BE2C (cell line): ENCODE measurements around the gene NDUFV1. TPM values are rescaled to one million over a fixed set of nuclear protein-coding genes. Genes with fewer than 3 reads are reported as not detected.
"Not testable (repeated sequence)": the region's sequence is repeated elsewhere in the genome, so short reads cannot be mapped to it uniquely, and the experiment has no call there.

Experiments used
- DNase-seq: peaks from one replicate; pipeline ENCODE4 v3.0.0-alpha.2; 2020
- H3K27me3 ChIP-seq: fragments of 250-450 bp; sonication (Bioruptor Pico); 2 replicates; pipeline ENCODE4 v1.5.1; 2020; ENCODE audit warnings: mild to moderate bottlenecking
- H3K36me3 ChIP-seq: fragments of 250-450 bp; sonication (Bioruptor Pico); 2 replicates; pipeline ENCODE4 v1.5.1; 2020; ENCODE audit warnings: mild to moderate bottlenecking
- H3K4me1 ChIP-seq: fragments of 250-450 bp; sonication (Bioruptor Pico); 2 replicates; pipeline ENCODE4 v1.5.1; 2020
- H3K4me3 ChIP-seq: 2 replicates; pipeline ENCODE4 v1.5.1; 2011; ENCODE audit warnings: low read depth, low read length
- H3K9me3 ChIP-seq: fragments of 250-450 bp; sonication (Bioruptor Pico); 2 replicates; pipeline ENCODE4 v1.5.1; 2020
- CTCF ChIP-seq: IDR thresholded peaks from 2 replicates; pipeline ENCODE4 v1.5.1; 2012; ENCODE audit warnings: mild to moderate bottlenecking, low read depth, low read length
- polyA plus RNA-seq: library from polyadenylated mRNA; unstranded; fragments of >200 nt; gene quantifications from one replicate; pipeline ENCODE4 v1.2.1, GENCODE V29; 2012; ENCODE audit warnings: low read depth, missing spikeins; ENCODE audit not compliant: insufficient read length, insufficient read depth

The NDUFV1 gene
- 1,032 TPM for polyA plus RNA-seq

GRCh38 chr11:67606492-67607295 is at the start of gene NDUFV1:
Gene NDUFV1 (plus strand): TSS chr11:67606936. CDS start chr11:67607005, 69 bp downstream.
- Histone ChIP-seq H3K4me3 (peak within 1 kb of the TSS; percentile 94), H3K36me3 (peaks cover 31% of the 10 kb centered on the region), H3K4me1 (no peaks in the 10 kb centered on the region; the same call in 1 of the 2 replicates), H3K27me3 (no peaks in the 10 kb centered on the region), H3K9me3 (no peaks in the 10 kb centered on the region)
- peak; percentile 99 for DNase-seq
- peak; percentile 42 for TF ChIP-seq CTCF

GRCh38 chr11:67558084-67558772 is 48.5 kb upstream of the NDUFV1 start:
- H3K9me3 ChIP-seq, result no peaks in the 10 kb centered on the region; the same call in 1 of the 2 replicates
- no peak for TF ChIP-seq CTCF
- no peak for DNase-seq
- H3K27me3 ChIP-seq, result no peaks in the 10 kb centered on the region
- no peaks in the 10 kb centered on the region for H3K36me3 ChIP-seq
- no peaks in the 10 kb centered on the region for H3K4me1 ChIP-seq
- H3K4me3 ChIP-seq, result no peak overlapping the region

- TF ChIP-seq CTCF, result no peak
- Histone ChIP-seq H3K4me1 (no peaks in the 10 kb centered on the region), H3K27me3 (peaks cover 13% of the 10 kb centered on the region), H3K4me3 (no peak overlapping the region), H3K36me3 (no peaks in the 10 kb centered on the region), H3K9me3 (no peaks in the 10 kb centered on the region; the same call in 1 of the 2 replicates)
- DNase-seq, result no peak
Measured at GRCh38 chr11:67561971-67562619, 44.6 kb upstream of the NDUFV1 start.

- no peak for DNase-seq
- Histone ChIP-seq H3K27me3 (peaks cover 21% of the 10 kb centered on the region), H3K9me3 (no peaks in the 10 kb centered on the region; the same call in 1 of the 2 replicates), H3K36me3 (no peaks in the 10 kb centered on the region), H3K4me1 (no peaks in the 10 kb centered on the region), H3K4me3 (no peak overlapping the region)
- TF ChIP-seq CTCF, result no peak
Measured at GRCh38 chr11:67562963-67563704, 43.6 kb upstream of the NDUFV1 start.

- H3K9me3 ChIP-seq, H3K4me3 ChIP-seq, DNase-seq, H3K4me1 ChIP-seq, H3K36me3 ChIP-seq: not testable (repeated sequence)
- H3K27me3 ChIP-seq, result peaks cover 21% of the 10 kb centered on the region
Measured at GRCh38 chr11:67563705-67564114, 43.0 kb upstream of the NDUFV1 start.

GRCh38 chr11:67564230-67564629 is 42.5 kb upstream of the NDUFV1 start:
- no peak for TF ChIP-seq CTCF
- DNase-seq, result no peak
- no peaks in the 10 kb centered on the region for H3K4me1 ChIP-seq
- no peaks in the 10 kb centered on the region; the same call in 1 of the 2 replicates for H3K9me3 ChIP-seq
- peaks cover 21% of the 10 kb centered on the region for H3K27me3 ChIP-seq
- H3K4me3 ChIP-seq, result no peak overlapping the region
- H3K36me3 ChIP-seq, result no peaks in the 10 kb centered on the region
